SH-SY5Y (cell line): ENCODE data around the gene KRTAP10-7.
"Not testable (repeated sequence)": the region's sequence is repeated elsewhere in the genome, so short reads cannot be mapped to it uniquely, and the experiment has no call there.

ENCODE experiments used
- GATA2 ChIP-seq: IDR thresholded peaks from 2 replicates; pipeline ENCODE4 v1.6.1; 2011; ENCODE audit warnings: mild to moderate bottlenecking, low read depth, low read length
- GATA3 ChIP-seq: IDR thresholded peaks from 2 replicates; pipeline ENCODE4 v1.6.1; 2011; ENCODE audit warnings: low read depth, mild to moderate bottlenecking, low read length, moderate library complexity

The KRTAP10-7 gene

GRCh38 chr21:44628707-44629391 lies 28.5 kb downstream of the KRTAP10-7 start:
- TF ChIP-seq GATA2 (no peak), GATA3 (no peak)

GRCh38 chr21:44630440-44630839 lies 30.0 kb downstream of the KRTAP10-7 start:
- TF ChIP-seq GATA2 (no peak), GATA3 (no peak)

- no peak for TF ChIP-seq GATA2
- TF ChIP-seq GATA3, result no peak
Observed at GRCh38 chr21:44632067-44632466, 31.7 kb downstream of the KRTAP10-7 start.

GRCh38 chr21:44636209-44637017 lies 36.0 kb downstream of the KRTAP10-7 start:
- TF ChIP-seq GATA2, result no peak
- no peak for TF ChIP-seq GATA3

- no peak for TF ChIP-seq GATA2
- no peak for TF ChIP-seq GATA3
Observed at GRCh38 chr21:44637018-44637850, 36.8 kb downstream of the KRTAP10-7 start, which contains the start of gene KRTAP10-10. Gene KRTAP10-10, plus strand, starts transcription at chr21:44637356. Its CDS starts 62 bp downstream, at chr21:44637418.

- no peak for TF ChIP-seq GATA2
Observed at GRCh38 chr21:44639331-44639655, 38.9 kb downstream of the KRTAP10-7 start.

- TF ChIP-seq GATA3 (no peak), GATA2 (no peak)
Observed at GRCh38 chr21:44640761-44641160, 40.4 kb downstream of the KRTAP10-7 start.

- TF ChIP-seq GATA3, result no peak
- TF ChIP-seq GATA2, result no peak
Observed at GRCh38 chr21:44643741-44644310, 43.4 kb downstream of the KRTAP10-7 start.

- TF ChIP-seq GATA3, result no peak
- TF ChIP-seq GATA2, result no peak
Observed at GRCh38 chr21:44644878-44645277, 44.5 kb downstream of the KRTAP10-7 start.

- not testable (repeated sequence) for TF ChIP-seq GATA2, GATA3
Observed at GRCh38 chr21:44646366-44647221, 46.2 kb downstream of the KRTAP10-7 start, which contains the start of gene KRTAP10-11. Gene KRTAP10-11, plus strand, starts transcription at chr21:44646414. Its CDS starts 45 bp downstream, at chr21:44646459.

GRCh38 chr21:44647222-44647552 lies 46.8 kb downstream of the KRTAP10-7 start:
- TF ChIP-seq GATA2, result no peak
- no peak for TF ChIP-seq GATA3

- TF ChIP-seq GATA2 (no peak), GATA3 (no peak)
Observed at GRCh38 chr21:44648557-44649311, 48.3 kb downstream of the KRTAP10-7 start.
